GM18526 (cell line): ENCODE results near the gene EMC6.

Source experiments
- POLR2A ChIP-seq: IDR thresholded peaks from 3 replicates; pipeline ENCODE4 v1.6.1; 2011; ENCODE audit not compliant: insufficient read length; ENCODE audit errors: extremely low read depth

EMC6 gene

DNA sequence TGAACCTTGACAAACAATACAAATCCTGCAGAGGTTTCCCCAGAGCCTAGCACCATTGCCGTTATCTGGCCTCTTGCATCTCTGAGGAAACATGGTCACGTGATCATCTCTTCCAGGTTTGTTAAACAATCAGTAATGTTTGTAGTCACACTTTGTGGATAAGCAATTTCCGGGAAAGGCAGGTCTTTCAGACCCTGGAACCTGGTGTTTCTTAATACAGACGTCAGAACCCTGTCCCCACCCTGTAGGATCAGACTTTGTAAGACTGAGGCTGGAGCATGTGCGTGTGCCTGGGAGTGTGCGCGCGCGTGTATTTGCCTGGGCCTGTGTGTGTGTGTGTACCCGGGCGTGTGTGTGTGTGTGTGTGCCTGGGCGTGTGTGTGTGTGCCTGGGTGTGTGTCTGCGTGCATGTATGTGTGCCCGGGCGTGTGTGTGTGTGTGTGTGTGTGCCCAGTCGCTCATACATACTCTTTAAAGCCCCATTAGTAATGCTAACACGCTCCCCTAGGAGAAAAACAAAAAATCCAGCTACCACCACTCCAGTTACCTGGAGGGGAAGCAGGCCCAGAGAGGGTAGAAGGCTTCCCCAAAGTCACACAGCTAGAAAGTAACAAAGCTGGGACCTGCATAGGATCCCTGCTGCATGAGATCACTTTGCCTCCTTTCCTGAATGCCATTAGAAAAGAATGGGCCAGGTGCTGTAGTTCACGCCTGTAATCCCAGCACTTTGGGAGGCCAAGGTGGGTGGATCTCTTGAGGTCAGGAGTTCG, 26.7 kb upstream of the EMC6 start:
- no peak for TF ChIP-seq POLR2A

DNA sequence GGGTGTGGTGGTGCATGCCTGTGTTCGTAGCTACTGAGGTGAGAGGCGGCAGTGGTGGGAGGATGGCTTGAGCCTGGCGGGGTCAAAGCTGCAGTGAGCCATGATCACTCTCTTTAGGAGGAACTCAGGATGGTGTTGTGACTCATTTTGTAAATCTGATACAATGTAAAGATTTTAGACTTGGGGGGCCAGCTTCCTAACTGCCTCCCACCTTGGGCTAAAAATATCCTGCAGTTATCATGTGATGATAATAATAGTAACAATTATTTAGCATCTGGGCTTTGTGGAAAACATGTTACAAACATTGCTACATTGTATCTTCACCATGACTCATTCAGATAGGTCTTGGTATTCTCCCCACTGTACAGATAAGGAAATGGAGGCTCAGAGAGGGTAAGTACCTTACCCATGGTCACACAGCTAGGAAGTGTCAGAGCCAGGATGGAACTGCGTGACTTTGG, 24.7 kb upstream of the EMC6 start:
- no peak for TF ChIP-seq POLR2A

- no peak for TF ChIP-seq POLR2A
These were observed 23.3 kb upstream of the EMC6 start for GRCh38 chr17:3645310-3645709.

GRCh38 chr17:3647251-3647650, 21.4 kb upstream of the EMC6 start:
- no peak for TF ChIP-seq POLR2A

GRCh38 chr17:3647769-3648555, 20.6 kb upstream of the EMC6 start:
- no peak for TF ChIP-seq POLR2A

- no peak for TF ChIP-seq POLR2A
These were observed 12.8 kb upstream of the EMC6 start for GRCh38 chr17:3655766-3656165.

GRCh38 chr17:3656353-3656752, 12.3 kb upstream of the EMC6 start:
- no peak for TF ChIP-seq POLR2A

DNA sequence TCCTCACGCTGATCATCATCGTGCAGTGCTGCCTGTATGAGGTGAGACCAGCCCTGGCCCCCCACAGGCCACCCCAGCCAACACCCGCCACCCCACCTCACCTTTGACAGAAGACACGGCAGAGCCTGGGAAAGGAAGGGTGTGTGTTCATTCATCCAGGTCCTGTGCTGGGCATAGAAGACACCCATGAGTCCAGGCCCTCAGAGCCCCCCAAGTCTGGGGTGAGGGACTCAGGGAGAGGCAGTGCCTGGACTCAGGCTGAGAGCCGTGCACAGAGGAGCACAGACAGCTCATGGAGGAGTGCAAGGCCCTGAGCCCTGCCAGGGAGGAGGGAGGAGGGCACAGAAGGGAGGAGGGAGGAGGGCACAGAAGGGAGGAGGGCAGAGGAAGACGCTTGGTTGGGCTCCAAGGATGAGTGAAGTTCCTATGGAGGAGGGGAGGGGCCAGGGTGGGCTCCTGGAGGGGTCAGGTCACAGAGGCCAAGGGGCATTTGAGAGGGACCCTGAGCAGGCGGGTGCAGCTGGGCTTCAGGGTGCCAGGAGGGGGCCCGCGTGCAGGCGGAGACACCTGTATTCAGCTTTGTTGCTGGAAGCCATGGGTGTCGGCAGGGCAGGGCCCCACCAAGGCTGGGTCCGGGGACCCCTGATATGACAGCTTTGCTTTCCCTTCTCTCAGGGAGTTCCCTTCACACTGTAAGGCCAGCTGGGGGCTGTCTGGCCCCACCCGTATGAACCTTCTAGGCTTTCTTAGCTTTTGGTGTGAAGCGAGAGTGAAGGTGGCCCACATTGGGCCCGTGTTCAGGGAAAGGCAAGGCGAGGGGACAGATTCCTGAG, 11.6 kb upstream of the EMC6 start:
- TF ChIP-seq POLR2A = no peak

GRCh38 chr17:3657588-3657869, 11.1 kb upstream of the EMC6 start:
- TF ChIP-seq POLR2A = no peak

- no peak for TF ChIP-seq POLR2A
These were observed 10.5 kb upstream of the EMC6 start for GRCh38 chr17:3657874-3658783.

- TF ChIP-seq POLR2A = no peak
These were observed 9.7 kb upstream of the EMC6 start for GRCh38 chr17:3658784-3659449.

GRCh38 chr17:3659541-3660111, 9.0 kb upstream of the EMC6 start:
- no peak for TF ChIP-seq POLR2A

DNA sequence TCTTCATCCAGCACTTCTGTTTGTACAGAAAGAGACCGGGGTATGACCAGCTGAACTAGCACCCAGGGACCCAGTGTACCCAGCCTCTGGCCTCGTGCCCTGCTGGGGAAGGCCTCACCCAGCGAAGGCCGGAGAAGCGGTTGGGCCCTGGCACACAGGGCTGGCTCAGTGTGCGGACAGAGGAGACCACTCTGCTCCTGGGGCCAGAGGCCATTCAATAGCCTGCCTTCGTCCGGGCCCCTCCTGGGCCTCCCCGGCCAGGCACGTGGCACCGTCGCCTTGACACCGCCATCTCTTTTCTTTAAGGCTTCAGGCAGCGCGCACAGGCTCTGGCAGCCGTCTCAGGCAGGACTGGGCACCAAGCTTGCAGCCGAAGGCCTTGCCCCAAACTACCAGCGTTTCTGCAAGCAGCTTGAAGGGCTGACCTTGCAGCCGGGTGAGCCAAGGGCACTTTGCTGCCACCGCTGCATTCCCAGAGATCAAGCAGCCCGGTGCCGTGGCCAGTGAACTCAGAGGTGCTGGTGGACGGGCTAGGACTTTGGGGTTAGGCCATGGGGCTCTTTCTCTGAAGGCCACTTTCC, 8.2 kb upstream of the EMC6 start:
- TF ChIP-seq POLR2A = no peak
